Aorta (tissue), 5 donors: ENCODE results near the gene M1AP. TPM values are rescaled to one million over a fixed set of nuclear protein-coding genes. Genes with fewer than 3 reads are reported as not detected.

ENCODE experiments used
- ATAC-seq: fragments of 200-7000 bp; cut with Tn5 transposase; one replicate; pipeline ENCODE4 v1.9.1; 2022; ENCODE audit warnings: moderate library complexity; ENCODE audit not compliant: low FRiP score
- DNase-seq, 2 donors: peaks; one replicate each; pipeline ENCODE4 v3.0.0-alpha.2; 2020
- H3K27ac ChIP-seq, 2 donors: one replicate each; pipeline ENCODE4 v1.5.1; 2013; ENCODE audit warnings: low read length in 2 of 2, mild to moderate bottlenecking in 2 of 2, moderate library complexity in 2 of 2, control low read depth in 1 of 2, inconsistent platforms in 1 of 2, low read depth in 1 of 2
- H3K27me3 ChIP-seq, 2 donors: one replicate each; pipeline ENCODE4 v1.6.1; 2013; ENCODE audit warnings: control low read depth in 1 of 2, low read length in 1 of 2, mild to moderate bottlenecking in 1 of 2, moderate library complexity in 1 of 2; ENCODE audit not compliant: insufficient read depth in 2 of 2, control insufficient read depth in 1 of 2
- H3K36me3 ChIP-seq, 2 donors: one replicate each; pipeline ENCODE4 v1.6.1; 2013; ENCODE audit warnings: control low read depth in 1 of 2, low read length in 1 of 2, mild to moderate bottlenecking in 1 of 2; ENCODE audit not compliant: insufficient read depth in 2 of 2, control insufficient read depth in 1 of 2
- H3K4me1 ChIP-seq, 2 donors: one replicate each; pipeline ENCODE4 v1.6.1; 2013; ENCODE audit warnings: low read length in 2 of 2, control low read depth in 1 of 2, mild to moderate bottlenecking in 1 of 2, moderate library complexity in 1 of 2; ENCODE audit not compliant: insufficient read depth in 2 of 2, control insufficient read depth in 1 of 2
- H3K4me3 ChIP-seq, 2 donors: one replicate each; pipeline ENCODE4 v1.5.1; 2013; ENCODE audit warnings: low read length in 2 of 2, control low read depth in 1 of 2, mild to moderate bottlenecking in 1 of 2
- H3K9me3 ChIP-seq: one replicate; pipeline ENCODE4 v1.6.1; 2013; ENCODE audit warnings: mild to moderate bottlenecking, low read length; ENCODE audit not compliant: control insufficient read depth
- WGBS, 2 donors: extraction: QIAGEN DNeasy Blood & Tissue Kit; methylation state at CpG; one replicate each; pipeline ENCODE4 v1.1.7; 2013; 5-methylcytosine and 5-hydroxymethylcytosine counted together
- intact Hi-C, 2 donors: fragments of 100-400 bp; cut with DNase I; formaldehyde crosslinking; loops; one replicate each; pipeline versions ENCODE4 v1.14.2 to v1.15.0; 2022
- polyA plus RNA-seq, 2 donors: library from polyadenylated mRNA; stranded (reverse); fragments of 200-250 nt; gene quantifications; one replicate each; pipeline ENCODE4 v1.2.3, GENCODE V29; 2013
- total RNA-seq, 2 donors: library from RNA; stranded (reverse); fragmentation: NEBNext Ultra II Directional; extraction: Animal tissue kit (Norgen Biotek cat#: 25700); gene quantifications; one replicate each; pipeline ENCODE4 v1.2.1, GENCODE V29; 2021
- donor health status: healthy with polysubstance abuse.
- donor health status: Bipolar disorder and iron deficiency.
- donor health status: DM: no; HTN: no; CAD: no.
- donor health status: DM: no; HTN: no; CAD: no.
- donor health status: DM: yes; HTN: yes; CAD: no.

The M1AP gene
- total and polyA plus RNA-seq, 4 donors, result 1.3 TPM; not detected in 3

- Histone ChIP-seq H3K9me3 (no peaks in the 10 kb centered on the region), H3K36me3 (no peaks in the 10 kb centered on the region), H3K27me3 (no peaks in the 10 kb centered on the region), H3K4me1 (no peaks in the 10 kb centered on the region), H3K27ac (no peak overlapping the region), H3K4me3 (no peak overlapping the region)
- no peak for ATAC-seq
- intact Hi-C loops, result no loop called here
- no peak for DNase-seq
- 21 to 31% methylated on average over 5 of the region's 5 CpGs for WGBS, 2 donors
Observed at GRCh38 chr2:74559912-74560311, 88.2 kb downstream of the M1AP start.

- H3K36me3 ChIP-seq, result no peaks in the 10 kb centered on the region
- no peak overlapping the region for H3K27ac ChIP-seq
- DNase-seq, result no peak
- H3K27me3 ChIP-seq, result no peaks in the 10 kb centered on the region
- intact Hi-C loops, result no loop called here
- H3K4me3 ChIP-seq, result no peak overlapping the region
- ATAC-seq, result no peak
- no peaks in the 10 kb centered on the region for H3K9me3 ChIP-seq
- WGBS, 2 donors, result 70 to 71% methylated on average over 7 of the region's 7 CpGs
- H3K4me1 ChIP-seq, result no peaks in the 10 kb centered on the region
Observed at GRCh38 chr2:74558284-74559230, 89.6 kb downstream of the M1AP start.

GRCh38 chr2:74556831-74557370 is 91.2 kb downstream of the M1AP start:
- Histone ChIP-seq H3K4me1 (no peaks in the 10 kb centered on the region), H3K27ac (no peak overlapping the region), H3K9me3 (no peaks in the 10 kb centered on the region), H3K36me3 (no peaks in the 10 kb centered on the region), H3K4me3 (no peak overlapping the region), H3K27me3 (no peaks in the 10 kb centered on the region)
- no peak for ATAC-seq
- WGBS, 2 donors, result 78 to 89% methylated on average over 6 of the region's 6 CpGs
- intact Hi-C loops, result no loop called here
- no peak for DNase-seq

- DNase-seq (no peak), ATAC-seq (no peak)
- H3K4me3 ChIP-seq, result no peak overlapping the region
- no peaks in the 10 kb centered on the region for H3K4me1 ChIP-seq
- H3K36me3 ChIP-seq, result no peaks in the 10 kb centered on the region
- no peaks in the 10 kb centered on the region for H3K27me3 ChIP-seq
- WGBS, 2 donors, result 90 to 92% methylated on average over 14 of the region's 14 CpGs
- H3K27ac ChIP-seq, result no peak overlapping the region
- H3K9me3 ChIP-seq, result no peaks in the 10 kb centered on the region
- intact Hi-C loops, result no loop called here
Observed at GRCh38 chr2:74556159-74556558, 92.0 kb downstream of the M1AP start.

GRCh38 chr2:74555610-74556103 is 92.5 kb downstream of the M1AP start:
- ATAC-seq (no peak), DNase-seq (peak in 1 of 2 donors; percentile 62)
- Histone ChIP-seq H3K4me1 (no peaks in the 10 kb centered on the region), H3K27ac (no peak overlapping the region), H3K4me3 (no peak overlapping the region), H3K9me3 (no peaks in the 10 kb centered on the region), H3K27me3 (no peaks in the 10 kb centered on the region), H3K36me3 (no peaks in the 10 kb centered on the region)
- intact Hi-C loops, result no loop called here
- 85% methylated on average over 17 of the region's 17 CpGs for WGBS, 2 donors

- no peaks in the 10 kb centered on the region for H3K27me3 ChIP-seq
- no peaks in the 10 kb centered on the region for H3K9me3 ChIP-seq
- peak; percentile 74 to 86 for DNase-seq
- H3K27ac ChIP-seq, result peak overlapping the region in 1 of 2 donors; percentile 4
- intact Hi-C loops, result loop anchor here in 1 of 2 donors (1.0 kb wide), 1 partner anchor 26 kb away; the partner anchor contains the start of genes AUP1 and HTRA2
- peak; percentile 45 for ATAC-seq
- peak overlapping the region; percentile 39 for H3K4me3 ChIP-seq
- 6 to 8% methylated on average over 56 to 58 of the region's 58 CpGs for WGBS, 2 donors
- H3K36me3 ChIP-seq, result no peaks in the 10 kb centered on the region
- H3K4me1 ChIP-seq, result no peaks in the 10 kb centered on the region
Observed at GRCh38 chr2:74554820-74555531, 93.2 kb downstream of the M1AP start.

GRCh38 chr2:74553892-74554819 is 94.0 kb downstream of the M1AP start, which contains the start of the genes DOK1 and LOXL3:
TSS of gene DOK1 (plus strand) at chr2:74554720. CDS start at chr2:74554755, 35 bp downstream.
TSS of gene LOXL3 (minus strand) at chr2:74553942. CDS start at chr2:74552634, 1,308 bp downstream.
- peak; percentile 92 for ATAC-seq
- DNase-seq, result peak; percentile 95 to 96
- Histone ChIP-seq H3K27me3 (no peaks in the 10 kb centered on the region), H3K27ac (peak within 1 kb of the TSS in 1 of 2 donors; percentile 65), H3K9me3 (no peaks in the 10 kb centered on the region), H3K4me1 (no peaks in the 10 kb centered on the region), H3K4me3 (peak within 1 kb of the TSS; percentile 39 to 74), H3K36me3 (no peaks in the 10 kb centered on the region)
- intact Hi-C loops, result loop anchor here in 1 of 2 donors (1.0 kb wide), 1 partner anchor 25 kb away; the partner anchor contains the start of genes AUP1 and HTRA2
- WGBS, 2 donors, result 0 to 1% methylated on average over 64 to 73 of the region's 73 CpGs
